Activated naive CD4-positive, alpha-beta T cell treated with anti-CD3 and anti-CD28 coated beads, Interleukin-2, amount 10 ng/mL, durations not matched to agents 7 days and 5 days (primary cell): ENCODE measurements around the gene MRAS.
A peak's percentile ranks its signal among the peaks of the same experiment; 100 is the strongest.
"Not testable (repeated sequence)": the region's sequence is repeated elsewhere in the genome, so short reads cannot be mapped to it uniquely, and the experiment has no call there.

Source experiments
- CTCF ChIA-PET: fragments of 350-600 bp; sonication (Branson Sonifier 250); formaldehyde crosslinking; loops from one replicate; lab custom pipeline; 2021; ENCODE audit warnings: antibody characterized with exemption; lab: Charles Lee
- DNase-seq: peaks from one replicate; pipeline ENCODE4 v3.0.0-alpha.2; 2020
- H3K27ac Mint-ChIP-seq: one replicate; pipeline ENCODE4 v1.8.0; 2021; ENCODE audit warnings: mild to moderate bottlenecking, moderate library complexity, mixed read lengths
- H3K27me3 Mint-ChIP-seq: one replicate; pipeline ENCODE4 v1.8.0; 2021; ENCODE audit warnings: mild to moderate bottlenecking, mixed read lengths
- H3K36me3 Mint-ChIP-seq: one replicate; pipeline ENCODE4 v1.8.0; 2021; ENCODE audit warnings: mixed read lengths
- H3K4me1 Mint-ChIP-seq: one replicate; pipeline ENCODE4 v1.8.0; 2021; ENCODE audit warnings: mixed read lengths
- H3K4me3 Mint-ChIP-seq: one replicate; pipeline ENCODE4 v1.8.0; 2021; ENCODE audit warnings: mild to moderate bottlenecking, moderate library complexity, mixed read lengths
- H3K9me3 Mint-ChIP-seq: one replicate; pipeline ENCODE4 v1.8.0; 2021; ENCODE audit warnings: mixed read lengths

MRAS gene

DNA sequence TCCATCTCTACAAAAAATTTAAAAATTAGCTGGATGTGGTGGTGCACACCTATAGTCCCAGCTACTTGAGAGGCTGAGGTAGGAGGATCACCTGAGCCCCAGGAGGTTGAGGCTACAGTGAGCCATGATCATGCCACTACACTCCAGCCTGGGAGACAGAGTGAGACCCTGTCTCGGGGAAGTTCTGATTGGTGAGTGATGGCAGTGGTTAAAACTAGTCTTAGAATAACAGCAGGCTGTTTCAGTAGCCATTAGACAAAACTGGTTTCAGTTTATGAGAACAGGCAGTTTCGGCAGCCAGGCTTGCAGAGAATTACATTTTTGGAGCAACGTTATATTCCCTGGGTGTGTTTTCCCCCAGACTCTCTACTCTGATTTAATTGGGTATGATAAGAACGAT lies 67.9 kb downstream of the MRAS start:
- not testable (repeated sequence) for DNase-seq, H3K36me3 Mint-ChIP-seq, H3K27ac Mint-ChIP-seq, H3K9me3 Mint-ChIP-seq, H3K4me3 Mint-ChIP-seq, H3K4me1 Mint-ChIP-seq
- CTCF ChIA-PET, result interaction anchor here (1.2 to 4.8 kb wide), 2 partner anchors 179 to 507 kb away, joined by 3 to 42 read pairs; no protein-coding TSS in a partner anchor
- peaks cover 40% of the 10 kb centered on the region for H3K27me3 Mint-ChIP-seq

DNA sequence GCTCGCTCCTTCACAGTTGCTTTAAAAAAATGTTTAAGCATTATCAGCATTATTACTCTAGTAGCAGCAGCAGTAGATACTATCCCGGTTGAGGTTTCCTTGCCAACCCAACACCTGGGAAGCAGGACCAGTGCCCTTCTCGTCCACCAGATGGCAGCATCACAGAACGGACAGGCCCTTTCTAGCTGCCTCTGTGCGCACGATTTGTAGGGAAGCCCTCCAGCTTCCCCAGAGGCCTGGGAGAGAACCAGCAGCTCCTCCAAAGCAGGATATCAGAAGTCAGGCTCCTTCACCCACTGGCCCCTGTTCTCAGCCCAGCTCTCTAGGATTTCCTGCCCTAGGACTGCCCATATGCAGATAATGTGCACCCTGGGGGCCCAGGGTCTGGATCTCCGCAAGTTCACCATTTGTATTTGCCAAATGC lies 69.2 kb downstream of the MRAS start:
- Mint-ChIP-seq H3K4me1 (no peaks in the 10 kb centered on the region), H3K27me3 (peaks cover 44% of the 10 kb centered on the region), H3K36me3 (no peaks in the 10 kb centered on the region), H3K4me3 (no peak overlapping the region), H3K27ac (no peak overlapping the region), H3K9me3 (no peaks in the 10 kb centered on the region)
- CTCF ChIA-PET, result interaction anchor here (0.8 to 4.8 kb wide), 22 partner anchors 8 to 911 kb away, joined by 3 to 42 read pairs (median 4); partner anchors contain the start of genes CEP70, ESYT3 and NME9
- peak; percentile 76 for DNase-seq

DNA sequence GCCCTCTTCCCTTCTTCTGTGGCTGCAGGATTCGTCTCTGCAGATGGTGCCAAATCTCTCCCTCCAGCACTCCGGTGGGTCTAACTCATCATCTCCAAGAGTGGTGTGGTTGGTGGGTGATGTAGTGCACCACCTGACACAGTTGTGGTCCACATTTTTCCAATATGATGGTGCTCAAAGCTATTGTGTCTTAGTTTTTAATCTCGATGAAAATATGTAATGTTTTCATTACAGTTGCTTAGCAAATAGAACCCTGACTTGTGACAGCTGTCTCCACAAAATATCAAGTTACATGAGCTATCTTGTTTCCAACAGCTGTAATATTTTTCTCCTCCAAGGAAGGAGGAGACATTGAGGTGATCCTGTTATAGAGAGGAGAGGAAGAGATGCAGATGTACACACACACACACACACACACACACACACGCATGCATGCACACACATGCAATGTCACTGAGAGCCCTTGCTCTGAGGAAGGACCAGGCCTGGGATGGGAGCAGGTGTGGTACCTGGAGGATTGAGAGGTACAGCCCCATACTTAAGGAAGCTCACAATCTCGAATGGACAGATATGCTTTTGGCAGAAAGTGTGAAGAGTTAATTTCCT lies 70.3 kb downstream of the MRAS start:
- CTCF ChIA-PET, result interaction anchor here (1.0 to 4.8 kb wide), 8 partner anchors 10 to 505 kb away, joined by 3 to 42 read pairs (median 7); partner anchors contain the start of genes CEP70 and ESYT3

DNA sequence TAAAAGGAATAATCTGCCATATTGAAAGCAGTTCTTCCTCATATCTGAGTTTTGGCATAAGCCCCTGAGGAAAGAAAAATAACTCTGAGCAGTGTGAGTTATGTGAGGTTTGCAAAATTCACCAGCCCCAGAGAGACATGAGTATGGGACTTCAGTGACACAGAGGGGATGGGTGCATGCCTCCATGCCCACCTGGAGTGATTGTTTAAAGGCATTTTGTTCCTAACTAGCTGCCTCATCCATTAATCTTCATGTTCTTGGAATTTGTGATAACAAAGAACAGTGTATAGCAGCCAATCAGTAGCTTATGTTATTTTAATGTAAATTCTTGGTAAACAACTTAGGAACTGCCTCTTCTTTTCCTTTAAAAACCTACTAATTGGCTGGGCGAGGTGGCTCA lies 74.9 kb downstream of the MRAS start:
- H3K27ac Mint-ChIP-seq, result no peak overlapping the region
- H3K27me3 Mint-ChIP-seq, result peaks cover 24% of the 10 kb centered on the region
- no peak overlapping the region for H3K4me3 Mint-ChIP-seq
- no peaks in the 10 kb centered on the region for H3K9me3 Mint-ChIP-seq
- no peaks in the 10 kb centered on the region for H3K36me3 Mint-ChIP-seq
- no peaks in the 10 kb centered on the region for H3K4me1 Mint-ChIP-seq
- DNase-seq, result no peak
- CTCF ChIA-PET, result interaction anchor here (1.1 to 1.9 kb wide), 3 partner anchors 29 to 492 kb away, joined by 3 to 5 read pairs (median 4); no protein-coding TSS in a partner anchor

More for the DNA sequence above, 70.3 kb downstream of the MRAS start:
- no peaks in the 10 kb centered on the region for H3K36me3 Mint-ChIP-seq
- DNase-seq, result no peak
- no peaks in the 10 kb centered on the region for H3K9me3 Mint-ChIP-seq
- H3K4me1 Mint-ChIP-seq, result no peaks in the 10 kb centered on the region
- H3K27me3 Mint-ChIP-seq, result peaks cover 45% of the 10 kb centered on the region
- no peak overlapping the region for H3K27ac Mint-ChIP-seq
- no peak overlapping the region for H3K4me3 Mint-ChIP-seq

DNA sequence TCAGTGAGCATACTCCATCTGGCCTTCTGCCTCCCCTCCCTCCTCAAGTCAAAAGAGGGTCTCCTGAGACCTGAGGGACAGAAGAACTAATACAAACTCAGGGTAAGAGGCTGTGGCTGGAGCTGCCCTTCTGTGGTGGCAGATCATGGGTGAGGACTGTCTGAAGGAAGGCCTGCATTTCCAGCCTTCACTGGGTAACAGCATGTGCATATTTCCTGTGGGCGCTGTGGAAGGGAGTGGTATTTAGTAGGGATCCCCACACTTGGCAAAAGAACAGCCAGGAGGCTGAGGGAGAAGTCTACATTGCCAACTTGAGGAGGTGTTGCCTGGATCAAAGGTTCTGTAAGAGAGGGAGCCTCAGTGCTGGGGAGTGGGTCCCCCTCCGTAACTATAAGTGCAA lies 75.9 kb downstream of the MRAS start:
- Mint-ChIP-seq H3K27ac (no peak overlapping the region), H3K9me3 (no peaks in the 10 kb centered on the region), H3K4me1 (no peaks in the 10 kb centered on the region), H3K4me3 (no peak overlapping the region), H3K27me3 (peaks cover 21% of the 10 kb centered on the region), H3K36me3 (no peaks in the 10 kb centered on the region)
- no peak for DNase-seq
- CTCF ChIA-PET, result interaction anchor here (1.2 kb wide), 1 partner anchor 492 kb away, joined by 3 read pairs; no protein-coding TSS in a partner anchor

DNA sequence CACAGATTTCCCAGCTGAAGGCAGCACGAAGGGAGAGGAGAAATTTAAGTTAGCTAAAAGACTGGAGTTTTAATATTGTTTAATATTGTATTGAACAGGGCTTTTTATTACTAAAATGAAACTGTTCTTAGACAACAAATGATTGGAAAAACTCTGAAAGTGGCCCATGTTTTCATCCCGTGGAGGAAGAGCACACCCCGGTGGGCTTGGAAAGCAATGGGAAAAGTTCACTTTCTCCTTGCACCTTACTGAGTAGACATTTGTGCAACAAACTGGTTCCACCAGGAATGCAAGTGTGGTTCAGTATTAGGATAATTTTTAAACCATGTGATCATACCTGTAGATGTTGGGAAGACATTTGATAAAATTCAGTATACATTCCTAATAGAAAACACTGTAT lies 77.8 kb downstream of the MRAS start:
- CTCF ChIA-PET, result interaction anchor here (1.0 kb wide), 1 partner anchor 9 kb away, joined by 3 read pairs; no protein-coding TSS in a partner anchor
- Mint-ChIP-seq H3K4me3 (no peak overlapping the region), H3K9me3 (no peaks in the 10 kb centered on the region), H3K27me3 (peaks cover 36% of the 10 kb centered on the region), H3K4me1 (no peaks in the 10 kb centered on the region), H3K27ac (no peak overlapping the region), H3K36me3 (no peaks in the 10 kb centered on the region)
- DNase-seq, result no peak

DNA sequence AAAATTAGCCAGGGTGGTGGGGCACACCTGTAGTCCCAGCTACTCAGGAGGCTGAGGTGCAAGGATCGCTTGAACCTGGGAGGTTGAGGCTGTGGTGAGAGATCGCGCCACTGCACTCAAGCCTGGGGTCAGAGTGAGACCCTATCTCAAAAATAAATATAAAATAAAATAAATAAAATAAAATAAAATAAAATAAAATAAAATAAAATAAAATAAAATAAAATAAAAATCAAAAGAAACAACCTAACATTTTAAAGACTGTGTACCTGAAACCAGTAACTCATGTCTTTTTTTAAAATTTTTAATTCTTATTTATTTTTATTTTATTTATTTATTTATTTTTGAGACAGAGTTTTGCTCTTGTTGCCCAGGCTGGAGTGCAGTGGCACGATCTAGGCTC lies 78.4 kb downstream of the MRAS start:
- CTCF ChIA-PET, H3K9me3 Mint-ChIP-seq, H3K27ac Mint-ChIP-seq, H3K4me1 Mint-ChIP-seq, H3K36me3 Mint-ChIP-seq, DNase-seq, H3K4me3 Mint-ChIP-seq: not testable (repeated sequence)
- H3K27me3 Mint-ChIP-seq, result peaks cover 40% of the 10 kb centered on the region

DNA sequence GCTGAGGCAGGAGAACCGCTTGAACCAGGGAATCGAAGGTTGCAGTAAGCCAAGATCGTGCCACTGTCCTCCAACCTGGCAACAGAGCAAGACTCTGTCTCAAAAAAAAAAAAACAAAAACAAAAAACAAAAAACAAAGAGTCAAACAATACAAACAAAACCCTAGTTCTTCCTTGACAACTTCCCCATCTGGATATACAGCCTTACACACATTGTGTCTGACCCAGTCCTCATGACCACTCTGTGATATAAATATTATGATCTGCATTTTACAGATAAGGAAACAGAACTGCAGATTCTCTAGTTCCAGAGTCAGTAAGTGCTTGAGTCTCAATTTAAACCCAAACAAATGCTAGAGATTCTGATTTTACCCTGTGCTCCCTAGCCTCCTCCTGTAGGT lies 81.3 kb downstream of the MRAS start:
- H3K27ac Mint-ChIP-seq, result no peak overlapping the region
- H3K27me3 Mint-ChIP-seq, result peaks cover 54% of the 10 kb centered on the region
- H3K9me3 Mint-ChIP-seq, result no peaks in the 10 kb centered on the region
- H3K4me1 Mint-ChIP-seq, result peaks cover 12% of the 10 kb centered on the region
- no peak for DNase-seq
- CTCF ChIA-PET, result interaction anchor here (2.3 kb wide), 1 partner anchor 12 kb away, joined by 11 read pairs; no protein-coding TSS in a partner anchor
- H3K36me3 Mint-ChIP-seq, result no peaks in the 10 kb centered on the region
- no peak overlapping the region for H3K4me3 Mint-ChIP-seq

DNA sequence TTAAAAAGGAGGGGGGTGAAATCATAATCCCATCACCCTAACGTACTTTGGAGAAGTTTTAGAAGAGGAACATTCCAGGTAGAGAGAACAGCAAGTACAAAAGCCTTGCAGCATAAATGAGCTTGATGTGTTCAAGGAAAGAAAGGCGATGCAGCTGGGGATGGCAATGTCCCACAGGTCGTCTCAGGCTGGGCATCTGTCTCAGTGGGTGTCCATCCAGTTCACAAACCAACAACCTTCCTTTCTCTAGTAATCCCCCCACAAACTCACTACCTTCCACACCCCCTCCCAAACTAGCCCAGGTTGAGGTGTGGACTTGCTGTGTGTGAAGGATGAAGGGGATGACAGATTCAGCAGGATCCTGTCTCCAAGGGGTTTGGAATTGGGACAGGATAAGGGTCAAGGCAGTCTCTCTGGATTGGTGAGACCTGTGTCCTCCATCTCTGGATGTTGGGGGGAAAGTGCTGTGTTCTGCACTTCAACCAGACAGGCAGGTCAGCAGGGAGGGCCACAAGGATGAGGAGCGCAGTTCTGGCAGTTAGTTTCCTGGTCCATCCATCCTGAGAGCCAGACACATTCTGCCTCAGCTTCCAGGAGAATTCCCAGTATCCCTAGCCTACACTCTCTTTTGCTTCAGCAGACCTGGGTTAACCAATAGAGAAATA lies 84.3 kb downstream of the MRAS start:
- CTCF ChIA-PET, result no interaction called here
- no peak for DNase-seq
- no peaks in the 10 kb centered on the region for H3K9me3 Mint-ChIP-seq
- H3K27ac Mint-ChIP-seq, result no peak overlapping the region
- H3K27me3 Mint-ChIP-seq, result peaks cover 82% of the 10 kb centered on the region
- H3K36me3 Mint-ChIP-seq, result no peaks in the 10 kb centered on the region
- peaks cover 18% of the 10 kb centered on the region for H3K4me1 Mint-ChIP-seq
- no peak overlapping the region for H3K4me3 Mint-ChIP-seq

DNA sequence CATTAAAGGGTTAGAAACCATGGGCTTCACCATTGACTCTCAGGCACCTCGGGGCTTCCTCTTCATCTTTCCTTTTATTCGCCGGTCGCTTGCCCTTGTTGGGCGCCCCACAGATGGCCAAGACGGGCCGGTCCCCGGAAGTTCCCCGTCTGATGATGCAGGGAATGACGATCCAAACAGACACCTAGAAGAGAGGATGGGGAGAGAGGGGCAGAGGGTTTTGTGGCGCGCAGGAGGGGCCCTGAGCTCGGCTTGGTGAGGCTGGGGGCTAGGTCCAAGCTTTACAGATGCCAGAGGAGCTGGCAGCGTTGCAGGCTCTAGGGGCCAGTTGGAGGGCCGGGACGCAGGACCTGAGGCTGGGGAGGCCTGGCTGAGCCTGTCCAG lies 85.5 kb downstream of the MRAS start:
- peak overlapping the region; percentile 71 for H3K4me3 Mint-ChIP-seq
- peaks cover 18% of the 10 kb centered on the region for H3K4me1 Mint-ChIP-seq
- CTCF ChIA-PET, result interaction anchor here (0.6 to 2.2 kb wide), 6 partner anchors 12 to 489 kb away, joined by 3 to 16 read pairs (median 4); no protein-coding TSS in a partner anchor
- no peak overlapping the region for H3K27ac Mint-ChIP-seq
- no peaks in the 10 kb centered on the region for H3K36me3 Mint-ChIP-seq
- peaks cover 91% of the 10 kb centered on the region for H3K27me3 Mint-ChIP-seq
- H3K9me3 Mint-ChIP-seq, result no peaks in the 10 kb centered on the region
- DNase-seq, result no peak

DNA sequence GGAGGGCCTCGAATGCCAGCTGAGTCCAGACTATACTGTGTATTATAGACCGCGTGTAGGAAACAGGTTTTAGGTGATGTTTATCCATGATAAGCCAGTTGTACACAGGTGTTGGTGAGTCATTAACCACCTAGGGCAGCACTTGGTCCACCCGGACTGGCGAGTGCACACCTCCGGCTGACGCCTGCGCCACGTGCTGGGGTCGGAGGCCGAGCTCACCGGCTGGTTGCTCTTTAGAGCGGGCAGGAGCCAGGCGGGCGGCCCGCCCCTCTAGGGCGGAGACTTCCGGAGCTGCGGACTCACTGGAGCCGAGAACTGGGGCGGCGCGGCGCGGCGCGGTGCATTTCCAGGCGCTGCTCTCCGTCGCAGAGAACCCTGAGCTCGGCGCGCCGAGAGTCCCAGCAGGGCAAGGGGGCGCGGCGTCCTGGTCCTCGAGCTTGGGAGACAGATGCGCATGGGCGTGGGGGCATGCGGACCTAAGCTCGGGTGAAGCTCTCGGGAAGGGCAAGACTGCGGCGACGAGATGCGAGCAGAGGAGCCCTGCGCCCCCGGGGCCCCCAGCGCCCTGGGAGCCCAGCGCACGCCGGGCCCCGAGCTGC lies 86.0 kb downstream of the MRAS start, which contains the start of gene ESYT3:
TSS of gene ESYT3 (plus strand) at position 341 of the 599 bp plus-strand sequence. CDS start at position 524, 183 bp downstream.
- Mint-ChIP-seq H3K27ac (no peak within 1 kb of the TSS), H3K9me3 (no peaks in the 10 kb centered on the region), H3K4me1 (peaks cover 18% of the 10 kb centered on the region), H3K36me3 (no peaks in the 10 kb centered on the region), H3K27me3 (peaks cover 93% of the 10 kb centered on the region), H3K4me3 (peak within 1 kb of the TSS; percentile 71)
- CTCF ChIA-PET, result interaction anchor here (0.6 to 2.2 kb wide), 6 partner anchors 12 to 488 kb away, joined by 3 to 16 read pairs (median 4); no protein-coding TSS in a partner anchor
- DNase-seq, result peak; percentile 81

DNA sequence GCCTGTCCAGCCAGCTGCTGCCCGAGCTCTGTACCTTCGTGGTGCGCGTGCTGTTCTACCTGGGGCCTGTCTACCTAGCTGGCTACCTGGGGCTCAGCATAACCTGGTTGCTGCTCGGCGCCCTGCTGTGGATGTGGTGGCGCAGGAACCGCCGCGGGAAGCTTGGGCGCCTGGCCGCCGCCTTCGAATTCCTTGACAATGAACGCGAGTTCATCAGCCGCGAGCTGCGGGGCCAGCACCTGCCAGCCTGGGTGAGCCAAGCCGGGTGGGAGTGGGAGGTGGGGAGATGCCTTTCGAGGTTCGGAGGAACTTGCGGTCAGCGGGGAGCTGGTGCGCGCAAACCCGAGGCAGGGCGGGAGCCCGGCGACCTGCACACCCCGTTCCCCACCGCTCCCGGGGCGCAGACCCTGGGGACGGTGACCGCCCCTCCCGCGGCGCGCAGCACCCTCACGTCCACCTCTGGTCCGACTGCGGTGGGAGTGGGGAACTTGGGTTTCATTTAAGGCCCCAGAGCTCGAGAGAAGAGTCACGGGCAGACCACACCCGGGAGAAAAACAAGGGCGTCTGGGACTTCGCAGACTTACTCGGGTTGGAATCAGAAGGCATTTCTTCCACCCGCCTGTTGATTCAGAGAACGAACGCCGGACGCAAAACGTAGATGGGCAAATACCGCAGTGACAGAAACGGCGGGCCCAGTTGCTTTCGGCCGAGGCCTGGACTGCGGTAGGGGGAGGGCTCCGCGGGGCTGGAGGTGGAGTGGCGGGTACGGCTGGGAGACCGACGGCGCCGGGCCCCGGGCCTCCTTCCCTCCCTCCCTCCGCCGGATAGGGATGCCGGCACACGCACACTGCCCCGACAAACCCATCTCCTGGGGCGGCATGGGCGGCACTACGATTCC lies 86.7 kb downstream of the MRAS start:
- CTCF ChIA-PET, result interaction anchor here (0.7 to 2.2 kb wide), 5 partner anchors 13 to 488 kb away, joined by 3 to 16 read pairs (median 4); no protein-coding TSS in a partner anchor
- H3K27me3 Mint-ChIP-seq, result peaks cover 90% of the 10 kb centered on the region

DNA sequence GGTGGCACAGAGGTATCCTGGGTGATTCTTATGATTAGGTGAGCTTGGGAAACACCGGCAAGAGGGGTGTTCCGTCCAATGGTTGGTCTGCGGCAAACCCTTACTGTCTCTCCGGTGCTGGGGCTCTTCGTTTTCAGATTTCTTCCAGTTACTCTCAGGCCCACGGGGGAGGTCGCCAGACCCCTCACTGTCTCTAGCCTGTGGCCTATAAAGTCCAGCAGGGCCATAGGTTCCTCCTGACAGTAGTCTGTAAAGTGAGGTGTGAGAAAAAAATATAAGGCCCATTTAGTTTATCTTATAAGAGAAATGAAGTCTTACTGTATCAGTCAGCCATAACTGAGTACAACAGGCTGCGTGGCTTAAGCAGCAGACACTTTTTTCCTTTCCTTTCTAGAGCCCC lies 87.5 kb downstream of the MRAS start:
- Mint-ChIP-seq H3K4me3 (peak overlapping the region; percentile 54), H3K9me3 (no peaks in the 10 kb centered on the region), H3K36me3 (no peaks in the 10 kb centered on the region), H3K27ac (no peak overlapping the region), H3K4me1 (peaks cover 18% of the 10 kb centered on the region), H3K27me3 (peaks cover 87% of the 10 kb centered on the region)
- CTCF ChIA-PET, result no interaction called here
- no peak for DNase-seq

More for the DNA sequence above, 86.7 kb downstream of the MRAS start:
- Mint-ChIP-seq H3K36me3 (no peaks in the 10 kb centered on the region), H3K27ac (no peak overlapping the region), H3K9me3 (no peaks in the 10 kb centered on the region), H3K4me3 (peak overlapping the region; percentile 68), H3K4me1 (peaks cover 18% of the 10 kb centered on the region)
- peak; percentile 29 for DNase-seq
